SK-N-SH treated with all-trans-retinoic acid at 6 μM for 48 hours (cell line): ENCODE measurements around the gene SPTLC1.

ENCODE experiments used
- ATAC-seq: fragments of 200-7000 bp; cut with Tn5 transposase; 3 replicates; pipeline ENCODE4 v1.9.1; 2020; ENCODE audit warnings: mild to moderate bottlenecking, moderate library complexity
- ARNTL ChIP-seq: fragments of 450-650 bp; formaldehyde crosslinking; IDR thresholded peaks from 2 replicates; pipeline ENCODE4 v1.5.0; 2020; ENCODE audit warnings: low read depth, mild to moderate bottlenecking, moderate library complexity, borderline replicate concordance
- BACH2 ChIP-seq: fragments of 250-450 bp; sonication (Bioruptor Pico); IDR thresholded peaks from 2 replicates; pipeline ENCODE4 v1.9.0; 2021; ENCODE audit warnings: mild to moderate bottlenecking, borderline replicate concordance
- CSDC2 ChIP-seq: fragments of 250-450 bp; sonication (Bioruptor Pico); IDR thresholded peaks from 2 replicates; pipeline ENCODE4 v1.5.0; 2020; ENCODE audit warnings: mild to moderate bottlenecking, moderate library complexity
- ESRRG ChIP-seq: fragments of 250-450 bp; sonication (Bioruptor Pico); IDR thresholded peaks from 2 replicates; pipeline ENCODE4 v1.6.1; 2021; ENCODE audit warnings: mild to moderate bottlenecking
- GLIS3 ChIP-seq: fragments of 250-450 bp; sonication (Bioruptor Pico); IDR thresholded peaks from 2 replicates; pipeline ENCODE4 v1.5.0; 2020; ENCODE audit warnings: mild to moderate bottlenecking, moderate library complexity
- ISL1 ChIP-seq: fragments of 250-450 bp; sonication (Bioruptor Pico); IDR thresholded peaks from 2 replicates; pipeline ENCODE4 v2.1.2; 2022; ENCODE audit warnings: mild to moderate bottlenecking, moderate library complexity
- OSR1 ChIP-seq: fragments of 250-450 bp; sonication (Bioruptor Pico); IDR thresholded peaks from 2 replicates; pipeline ENCODE4 v1.8.0; 2022; ENCODE audit warnings: moderate library complexity, mild to moderate bottlenecking, inconsistent platforms
- PPARA ChIP-seq: fragments of 250-450 bp; sonication (Bioruptor Pico); IDR thresholded peaks from 2 replicates; pipeline ENCODE4 v1.5.0; 2020; ENCODE audit warnings: mild to moderate bottlenecking, borderline replicate concordance
- RARB ChIP-seq: fragments of 250-450 bp; sonication (Bioruptor Pico); IDR thresholded peaks from 2 replicates; pipeline ENCODE4 v1.8.0; 2021; ENCODE audit warnings: mild to moderate bottlenecking, moderate library complexity
- SNAI2 ChIP-seq: fragments of 250-450 bp; sonication (Bioruptor Pico); IDR thresholded peaks from 2 replicates; pipeline ENCODE4 v1.5.0; 2020; ENCODE audit warnings: mild to moderate bottlenecking, moderate library complexity
- TCF4 ChIP-seq: fragments of 250-450 bp; sonication (Bioruptor Pico); IDR thresholded peaks from 2 replicates; pipeline ENCODE4 v1.8.0; 2021; ENCODE audit warnings: mild to moderate bottlenecking, moderate library complexity, borderline replicate concordance
- TOX ChIP-seq: fragments of 250-450 bp; sonication (Bioruptor Pico); IDR thresholded peaks from 2 replicates; pipeline ENCODE4 v1.8.0; 2021; ENCODE audit warnings: mild to moderate bottlenecking, moderate library complexity, borderline replicate concordance
- ZC3H10 ChIP-seq: fragments of 250-450 bp; sonication (Bioruptor Pico); IDR thresholded peaks from 2 replicates; pipeline ENCODE4 v1.5.1; 2021; ENCODE audit warnings: mild to moderate bottlenecking, moderate library complexity
- ZFP30 ChIP-seq: fragments of 450-650 bp; formaldehyde crosslinking; IDR thresholded peaks from 2 replicates; pipeline ENCODE4 v1.5.0; 2022; ENCODE audit warnings: mild to moderate bottlenecking, moderate library complexity
- ZNF70 ChIP-seq: fragments of 450-650 bp; formaldehyde crosslinking; IDR thresholded peaks from 2 replicates; pipeline ENCODE4 v1.5.0; 2020; ENCODE audit warnings: mild to moderate bottlenecking, moderate library complexity
- ZNF8 ChIP-seq: fragments of 450-650 bp; formaldehyde crosslinking; IDR thresholded peaks from 2 replicates; pipeline ENCODE4 v1.5.0; 2020; ENCODE audit warnings: mild to moderate bottlenecking, moderate library complexity
- TF ChIP-seq, protein P1 (sequence below): fragments of 250-450 bp; sonication (Bioruptor Pico); IDR thresholded peaks from 2 replicates; pipeline ENCODE4 v1.5.1; 2020; ENCODE audit warnings: low read depth, mild to moderate bottlenecking, moderate library complexity
- TF ChIP-seq, protein P2 (sequence below): fragments of 250-450 bp; sonication (Bioruptor Pico); IDR thresholded peaks from 2 replicates; pipeline ENCODE4 v1.5.1; 2021; ENCODE audit warnings: mild to moderate bottlenecking, moderate library complexity
- TF ChIP-seq, protein P3 (sequence below): fragments of 250-450 bp; sonication (Bioruptor Pico); IDR thresholded peaks from 2 replicates; pipeline ENCODE4 v1.5.0; 2020; ENCODE audit warnings: mild to moderate bottlenecking, moderate library complexity
- TF ChIP-seq, protein P4 (sequence below): fragments of 250-450 bp; sonication (Bioruptor Pico); IDR thresholded peaks from 2 replicates; pipeline ENCODE4 v1.8.0; 2020; ENCODE audit warnings: mild to moderate bottlenecking, moderate library complexity, borderline replicate concordance
- TF ChIP-seq, protein P5 (sequence below): fragments of 250-450 bp; sonication (Bioruptor Pico); IDR thresholded peaks from 2 replicates; pipeline ENCODE4 v1.8.0; 2021; ENCODE audit warnings: low read depth, mild to moderate bottlenecking, moderate library complexity, borderline replicate concordance

The SPTLC1 gene

DNA sequence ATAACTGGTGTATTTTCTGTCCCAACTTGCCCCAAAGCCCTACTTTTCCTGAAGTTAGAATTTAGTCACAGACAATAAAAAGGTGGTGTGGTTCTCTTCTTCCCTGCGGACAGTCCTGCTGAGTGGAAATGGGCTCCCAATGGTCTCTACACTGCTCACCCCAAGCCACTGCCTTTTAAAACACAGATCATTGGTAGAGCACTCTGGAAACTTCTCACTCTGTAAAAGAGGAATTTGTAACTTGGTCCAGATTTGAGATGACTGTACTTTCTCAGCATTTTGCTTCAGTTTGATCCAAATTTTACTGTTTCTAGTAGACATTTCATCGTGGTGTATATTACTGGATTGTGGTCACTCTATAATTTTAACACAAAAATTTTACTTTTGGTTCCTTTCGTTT lies 84.8 kb downstream of the SPTLC1 start:
- TF ChIP-seq CSDC2 (CRISPR knock-in tag) (no peak), OSR1 (no peak), RARB (CRISPR knock-in tag) (no peak), ZC3H10 (no peak), ESRRG (CRISPR knock-in tag) (no peak), TOX (no peak), ARNTL (CRISPR knock-in tag) (no peak), SNAI2 (CRISPR knock-in tag) (no peak), ZNF70 (CRISPR knock-in tag) (no peak), ZFP30 (no peak), GLIS3 (CRISPR knock-in tag) (no peak)
- TF ChIP-seq, protein P1, sequence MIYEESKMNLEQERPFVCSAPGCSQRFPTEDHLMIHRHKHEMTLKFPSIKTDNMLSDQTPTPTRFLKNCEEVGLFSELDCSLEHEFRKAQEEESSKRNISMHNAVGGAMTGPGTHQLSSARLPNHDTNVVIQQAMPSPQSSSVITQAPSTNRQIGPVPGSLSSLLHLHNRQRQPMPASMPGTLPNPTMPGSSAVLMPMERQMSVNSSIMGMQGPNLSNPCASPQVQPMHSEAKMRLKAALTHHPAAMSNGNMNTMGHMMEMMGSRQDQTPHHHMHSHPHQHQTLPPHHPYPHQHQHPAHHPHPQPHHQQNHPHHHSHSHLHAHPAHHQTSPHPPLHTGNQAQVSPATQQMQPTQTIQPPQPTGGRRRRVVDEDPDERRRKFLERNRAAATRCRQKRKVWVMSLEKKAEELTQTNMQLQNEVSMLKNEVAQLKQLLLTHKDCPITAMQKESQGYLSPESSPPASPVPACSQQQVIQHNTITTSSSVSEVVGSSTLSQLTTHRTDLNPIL, result no peak
- TF ChIP-seq, protein P2, sequence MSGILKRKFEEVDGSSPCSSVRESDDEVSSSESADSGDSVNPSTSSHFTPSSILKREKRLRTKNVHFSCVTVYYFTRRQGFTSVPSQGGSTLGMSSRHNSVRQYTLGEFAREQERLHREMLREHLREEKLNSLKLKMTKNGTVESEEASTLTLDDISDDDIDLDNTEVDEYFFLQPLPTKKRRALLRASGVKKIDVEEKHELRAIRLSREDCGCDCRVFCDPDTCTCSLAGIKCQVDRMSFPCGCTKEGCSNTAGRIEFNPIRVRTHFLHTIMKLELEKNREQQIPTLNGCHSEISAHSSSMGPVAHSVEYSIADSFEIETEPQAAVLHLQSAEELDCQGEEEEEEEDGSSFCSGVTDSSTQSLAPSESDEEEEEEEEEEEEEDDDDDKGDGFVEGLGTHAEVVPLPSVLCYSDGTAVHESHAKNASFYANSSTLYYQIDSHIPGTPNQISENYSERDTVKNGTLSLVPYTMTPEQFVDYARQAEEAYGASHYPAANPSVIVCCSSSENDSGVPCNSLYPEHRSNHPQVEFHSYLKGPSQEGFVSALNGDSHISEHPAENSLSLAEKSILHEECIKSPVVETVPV (CRISPR knock-in tag), result no peak

DNA sequence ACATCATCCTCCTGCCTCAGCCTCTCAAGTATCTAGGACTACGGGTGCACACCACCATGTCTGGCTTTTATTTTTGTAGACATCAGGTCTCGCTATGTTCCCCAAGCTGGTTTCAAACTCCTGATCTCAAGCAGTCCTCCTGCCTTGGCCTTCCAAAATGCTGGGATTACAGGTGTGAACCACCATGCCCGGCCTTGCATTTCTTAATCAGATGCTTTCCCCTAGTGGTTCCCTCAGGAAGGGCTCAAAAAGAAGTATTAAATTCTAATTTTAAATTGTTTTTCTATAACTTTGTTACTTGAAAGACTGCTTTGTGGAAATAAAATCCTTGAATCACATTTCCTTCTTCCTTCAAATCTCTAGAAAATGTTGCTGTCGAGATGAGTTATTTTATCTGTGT lies 85.7 kb downstream of the SPTLC1 start:
- no peak for ATAC-seq
- TF ChIP-seq BACH2 (CRISPR knock-in tag), result no peak
- TF ChIP-seq, protein P3, sequence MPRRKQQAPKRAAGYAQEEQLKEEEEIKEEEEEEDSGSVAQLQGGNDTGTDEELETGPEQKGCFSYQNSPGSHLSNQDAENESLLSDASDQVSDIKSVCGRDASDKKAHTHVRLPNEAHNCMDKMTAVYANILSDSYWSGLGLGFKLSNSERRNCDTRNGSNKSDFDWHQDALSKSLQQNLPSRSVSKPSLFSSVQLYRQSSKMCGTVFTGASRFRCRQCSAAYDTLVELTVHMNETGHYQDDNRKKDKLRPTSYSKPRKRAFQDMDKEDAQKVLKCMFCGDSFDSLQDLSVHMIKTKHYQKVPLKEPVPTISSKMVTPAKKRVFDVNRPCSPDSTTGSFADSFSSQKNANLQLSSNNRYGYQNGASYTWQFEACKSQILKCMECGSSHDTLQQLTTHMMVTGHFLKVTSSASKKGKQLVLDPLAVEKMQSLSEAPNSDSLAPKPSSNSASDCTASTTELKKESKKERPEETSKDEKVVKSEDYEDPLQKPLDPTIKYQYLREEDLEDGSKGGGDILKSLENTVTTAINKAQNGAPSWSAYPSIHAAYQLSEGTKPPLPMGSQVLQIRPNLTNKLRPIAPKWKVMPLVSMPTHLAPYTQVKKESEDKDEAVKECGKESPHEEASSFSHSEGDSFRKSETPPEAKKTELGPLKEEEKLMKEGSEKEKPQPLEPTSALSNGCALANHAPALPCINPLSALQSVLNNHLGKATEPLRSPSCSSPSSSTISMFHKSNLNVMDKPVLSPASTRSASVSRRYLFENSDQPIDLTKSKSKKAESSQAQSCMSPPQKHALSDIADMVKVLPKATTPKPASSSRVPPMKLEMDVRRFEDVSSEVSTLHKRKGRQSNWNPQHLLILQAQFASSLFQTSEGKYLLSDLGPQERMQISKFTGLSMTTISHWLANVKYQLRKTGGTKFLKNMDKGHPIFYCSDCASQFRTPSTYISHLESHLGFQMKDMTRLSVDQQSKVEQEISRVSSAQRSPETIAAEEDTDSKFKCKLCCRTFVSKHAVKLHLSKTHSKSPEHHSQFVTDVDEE (CRISPR knock-in tag), result no peak
- TF ChIP-seq ZFP30, result no peak
- TF ChIP-seq PPARA, result no peak
- no peak for TF ChIP-seq ESRRG (CRISPR knock-in tag)
- TF ChIP-seq CSDC2 (CRISPR knock-in tag), result no peak
- no peak for TF ChIP-seq RARB (CRISPR knock-in tag)
- TF ChIP-seq, protein P1, result no peak
- TF ChIP-seq, protein P4, sequence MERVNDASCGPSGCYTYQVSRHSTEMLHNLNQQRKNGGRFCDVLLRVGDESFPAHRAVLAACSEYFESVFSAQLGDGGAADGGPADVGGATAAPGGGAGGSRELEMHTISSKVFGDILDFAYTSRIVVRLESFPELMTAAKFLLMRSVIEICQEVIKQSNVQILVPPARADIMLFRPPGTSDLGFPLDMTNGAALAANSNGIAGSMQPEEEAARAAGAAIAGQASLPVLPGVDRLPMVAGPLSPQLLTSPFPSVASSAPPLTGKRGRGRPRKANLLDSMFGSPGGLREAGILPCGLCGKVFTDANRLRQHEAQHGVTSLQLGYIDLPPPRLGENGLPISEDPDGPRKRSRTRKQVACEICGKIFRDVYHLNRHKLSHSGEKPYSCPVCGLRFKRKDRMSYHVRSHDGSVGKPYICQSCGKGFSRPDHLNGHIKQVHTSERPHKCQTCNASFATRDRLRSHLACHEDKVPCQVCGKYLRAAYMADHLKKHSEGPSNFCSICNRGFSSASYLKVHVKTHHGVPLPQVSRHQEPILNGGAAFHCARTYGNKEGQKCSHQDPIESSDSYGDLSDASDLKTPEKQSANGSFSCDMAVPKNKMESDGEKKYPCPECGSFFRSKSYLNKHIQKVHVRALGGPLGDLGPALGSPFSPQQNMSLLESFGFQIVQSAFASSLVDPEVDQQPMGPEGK (CRISPR knock-in tag), result no peak
- TF ChIP-seq GLIS3 (CRISPR knock-in tag), result no peak
- no peak for TF ChIP-seq TCF4
- TF ChIP-seq TOX, result no peak
- TF ChIP-seq ZC3H10, result no peak
- TF ChIP-seq ARNTL (CRISPR knock-in tag), result no peak
- no peak for TF ChIP-seq SNAI2 (CRISPR knock-in tag)
- TF ChIP-seq, protein P2 (CRISPR knock-in tag), result no peak
- TF ChIP-seq ZNF70 (CRISPR knock-in tag), result no peak

More for the DNA sequence above, 84.8 kb downstream of the SPTLC1 start:
- no peak for ATAC-seq

DNA sequence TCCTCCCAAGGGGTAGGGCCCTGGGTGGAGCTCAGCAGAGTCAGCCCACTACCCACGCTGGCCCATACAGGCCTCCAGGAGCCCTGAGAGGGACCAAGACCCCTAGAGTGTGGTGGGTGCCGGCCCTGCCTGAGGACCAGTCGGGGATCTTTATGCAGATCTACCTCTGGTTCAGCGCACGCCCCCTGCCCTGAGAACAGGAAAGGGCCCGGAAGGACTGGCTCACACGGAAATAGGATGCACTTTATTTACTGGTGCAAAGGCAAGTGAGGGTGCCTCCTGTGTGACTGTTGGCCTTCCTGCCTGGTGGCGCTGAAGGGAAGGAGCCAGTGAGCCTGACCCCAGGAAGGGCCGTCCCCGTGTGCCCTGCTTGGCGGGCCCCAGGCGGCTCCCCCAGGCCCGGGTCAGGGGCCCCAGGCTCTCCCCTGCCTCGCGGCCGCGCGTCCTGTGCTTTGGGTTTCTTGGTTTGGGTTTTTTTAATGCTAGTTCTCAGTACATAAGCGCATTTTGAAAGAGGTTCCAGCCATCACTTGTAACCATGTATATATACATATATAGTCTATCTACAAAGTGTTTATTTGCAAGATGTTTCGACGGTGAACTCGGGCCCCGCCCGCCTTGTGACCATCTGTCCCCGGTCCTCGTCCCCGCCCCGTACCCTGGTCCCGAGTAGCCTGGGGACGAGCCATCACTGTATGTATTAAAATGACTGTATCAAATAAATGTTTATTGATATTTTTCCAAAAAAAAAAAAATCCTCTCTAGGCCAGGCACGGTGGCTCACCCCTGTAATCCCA lies 88.8 kb downstream of the SPTLC1 start:
- no peak for ATAC-seq
- no peak for TF ChIP-seq ZFP30
- TF ChIP-seq, protein P2 (CRISPR knock-in tag), result no peak
- no peak for TF ChIP-seq ARNTL (CRISPR knock-in tag)
- TF ChIP-seq, protein P5, sequence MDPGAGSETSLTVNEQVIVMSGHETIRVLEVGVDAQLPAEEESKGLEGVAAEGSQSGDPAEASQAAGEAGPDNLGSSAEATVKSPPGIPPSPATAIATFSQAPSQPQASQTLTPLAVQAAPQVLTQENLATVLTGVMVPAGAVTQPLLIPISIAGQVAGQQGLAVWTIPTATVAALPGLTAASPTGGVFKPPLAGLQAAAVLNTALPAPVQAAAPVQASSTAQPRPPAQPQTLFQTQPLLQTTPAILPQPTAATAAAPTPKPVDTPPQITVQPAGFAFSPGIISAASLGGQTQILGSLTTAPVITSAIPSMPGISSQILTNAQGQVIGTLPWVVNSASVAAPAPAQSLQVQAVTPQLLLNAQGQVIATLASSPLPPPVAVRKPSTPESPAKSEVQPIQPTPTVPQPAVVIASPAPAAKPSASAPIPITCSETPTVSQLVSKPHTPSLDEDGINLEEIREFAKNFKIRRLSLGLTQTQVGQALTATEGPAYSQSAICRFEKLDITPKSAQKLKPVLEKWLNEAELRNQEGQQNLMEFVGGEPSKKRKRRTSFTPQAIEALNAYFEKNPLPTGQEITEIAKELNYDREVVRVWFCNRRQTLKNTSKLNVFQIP (CRISPR knock-in tag), result no peak
- TF ChIP-seq PPARA, result no peak
- no peak for TF ChIP-seq ISL1 (CRISPR knock-in tag)
- TF ChIP-seq ESRRG (CRISPR knock-in tag), result no peak
- no peak for TF ChIP-seq ZNF8 (CRISPR knock-in tag)
- TF ChIP-seq TOX, result no peak
